ENCODE measurements around the gene SRSF10.

DNA sequence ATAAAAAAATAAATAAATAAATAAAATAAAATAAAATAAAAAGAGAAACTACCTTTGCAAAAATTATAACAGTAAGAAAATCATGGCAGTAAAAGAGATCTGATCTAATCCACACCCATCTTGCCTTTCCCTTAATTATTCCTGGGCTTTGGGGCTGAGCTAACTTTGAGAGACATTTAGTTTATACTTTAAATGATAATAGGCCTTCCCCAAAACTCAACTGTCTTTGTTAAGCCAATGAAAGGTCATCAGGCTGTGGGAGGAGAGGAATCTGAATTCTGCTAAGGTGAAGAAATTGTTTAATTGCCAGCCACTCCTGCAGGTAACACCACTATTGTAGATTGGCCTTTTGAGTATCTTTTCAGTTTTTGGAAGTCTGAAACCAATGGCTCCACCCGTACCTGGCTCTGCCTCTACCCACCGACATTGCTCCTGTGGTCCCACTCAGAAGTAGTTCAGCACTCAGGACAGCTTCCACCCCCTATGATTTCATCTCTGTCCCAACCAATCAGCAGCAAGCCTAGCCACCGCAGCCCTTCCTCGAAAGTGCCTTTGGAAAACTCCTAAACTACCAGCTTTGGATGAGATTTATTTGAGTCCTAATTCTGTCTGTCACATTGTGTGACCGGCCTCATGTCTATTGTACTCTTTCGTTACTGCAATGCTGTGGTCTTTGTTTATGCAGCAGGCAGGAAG is 43.5 kb downstream of the SRSF10 start:
- no peak for TF ChIP-seq EZH2 (IDR thresholded peaks at IDR 0.05; ENCODE audit: low read length, missing control alignments)
- TF ChIP-seq, protein P1, sequence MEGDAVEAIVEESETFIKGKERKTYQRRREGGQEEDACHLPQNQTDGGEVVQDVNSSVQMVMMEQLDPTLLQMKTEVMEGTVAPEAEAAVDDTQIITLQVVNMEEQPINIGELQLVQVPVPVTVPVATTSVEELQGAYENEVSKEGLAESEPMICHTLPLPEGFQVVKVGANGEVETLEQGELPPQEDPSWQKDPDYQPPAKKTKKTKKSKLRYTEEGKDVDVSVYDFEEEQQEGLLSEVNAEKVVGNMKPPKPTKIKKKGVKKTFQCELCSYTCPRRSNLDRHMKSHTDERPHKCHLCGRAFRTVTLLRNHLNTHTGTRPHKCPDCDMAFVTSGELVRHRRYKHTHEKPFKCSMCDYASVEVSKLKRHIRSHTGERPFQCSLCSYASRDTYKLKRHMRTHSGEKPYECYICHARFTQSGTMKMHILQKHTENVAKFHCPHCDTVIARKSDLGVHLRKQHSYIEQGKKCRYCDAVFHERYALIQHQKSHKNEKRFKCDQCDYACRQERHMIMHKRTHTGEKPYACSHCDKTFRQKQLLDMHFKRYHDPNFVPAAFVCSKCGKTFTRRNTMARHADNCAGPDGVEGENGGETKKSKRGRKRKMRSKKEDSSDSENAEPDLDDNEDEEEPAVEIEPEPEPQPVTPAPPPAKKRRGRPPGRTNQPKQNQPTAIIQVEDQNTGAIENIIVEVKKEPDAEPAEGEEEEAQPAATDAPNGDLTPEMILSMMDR (conservative IDR thresholded peaks at IDR 0.05 in 1 of 2, IDR thresholded peaks at IDR 0.05 in 1 of 2; ENCODE audit: low read depth in 1 of 2, low read length in 2 of 2): no peak

Data from fibroblast of lung (primary cell).